ENCODE data around the gene FZD1. TPM values are rescaled to one million over a fixed set of nuclear protein-coding genes. Genes with fewer than 3 reads are reported as not detected.

FZD1 gene
- total and polyA plus RNA-seq, 10 of the 15 experiments (the other 5 are each of a cell fraction or from before 2014, with no cell fraction given) = 0.07 to 0.56 (median 0.18) TPM

GRCh38 chr7:91280185-91280584, 16.0 kb downstream of the FZD1 start:
- no peak overlapping the region for H3K4me3 ChIP-seq
- ChIA-PET CTCF (interaction anchor here (0.6 to 1.5 kb wide), 2 partner anchors 190 to 217 kb away, joined by 4 to 7 read pairs; no protein-coding TSS in a partner anchor), SMC1A (ENCODE audit: uncharacterized antibody, unreplicated experiment) (interaction anchor here (0.7 to 1.6 kb wide), 3 partner anchors 10 to 1178 kb away, joined by 3 to 4 read pairs (median 3); no protein-coding TSS in a partner anchor), POLR2A (no interaction called here), RAD21 (ENCODE audit: unreplicated experiment) (interaction anchor here (1.0 kb wide), 1 partner anchor 572 kb away, joined by 3 read pairs; no protein-coding TSS in a partner anchor)
- intact Hi-C loops (cut with micrococcal nuclease; ENCODE audit: unreplicated experiment) (no loop called here), in situ Hi-C loops (cut with MboI) (no loop called here)
- no peaks in the 10 kb centered on the region for H3K9me3 ChIP-seq (replicated peaks; ENCODE audit: control insufficient read depth, insufficient read depth, low read length)
- H3K27me3 ChIP-seq (replicated peaks in 1 of 2; ENCODE audit: control insufficient read depth in 2 of 2, insufficient read depth in 2 of 2, low read length in 1 of 2) = peaks cover 0 to 1% of the 10 kb centered on the region in 2 experiments; a peak in 1 of 4 replicates
- no TSS peak for BruUV-seq (replicated peaks)
- H3K9ac ChIP-seq (ENCODE audit: control insufficient read depth, insufficient read depth, low read length) = no peak overlapping the region
- ATAC-seq (peak; percentile 81), FAIRE-seq (peak; percentile 31), DNase-seq (ENCODE audit: low read depth, low spot score) (no peak)
- H3K36me3 ChIP-seq (ENCODE audit: control insufficient read depth in 2 of 2, insufficient read depth in 2 of 2, low read length in 1 of 2) = no peaks in the 10 kb centered on the region
- H3K4me2 ChIP-seq (ENCODE audit: control insufficient read depth, insufficient read depth) = no peak overlapping the region
- H3K4me1 ChIP-seq (ENCODE audit: control insufficient read depth, insufficient read depth, low read length) = 0 out of 2 replicates have a peak, but pooled peaks cover 3% of the 10 kb centered on the region
- no peak overlapping the region for H3K27ac ChIP-seq (ENCODE audit: control insufficient read depth, insufficient read depth)
- WGBS (ENCODE audit: insufficient coverage, insufficient replicate concordance, low lambda C conversion rate, missing lambda C conversion rate) = 0% methylated on average over 1 of the region's 1 CpG
- no peaks in the 10 kb centered on the region for H3K79me2 ChIP-seq (ENCODE audit: control insufficient read depth, insufficient read depth, low read length)
- TF ChIP-seq YY1 (IDR thresholded peaks at IDR 0.05; ENCODE audit: low read depth, low read length) = peak; percentile 43; the same call in 1 of the 2 replicates
- TF ChIP-seq NRF1 (conservative IDR thresholded peaks at IDR 0.05; ENCODE audit: low read depth, low read length) = no peak
- TF ChIP-seq CREM (IDR thresholded peaks at IDR 0.05; ENCODE audit: low read depth) = no peak
- H2AFZ ChIP-seq (ENCODE audit: control insufficient read depth, low read depth, low read length) = no peak overlapping the region
- H4K20me1 ChIP-seq (ENCODE audit: control insufficient read depth, insufficient read depth) = no peaks in the 10 kb centered on the region

DNA sequence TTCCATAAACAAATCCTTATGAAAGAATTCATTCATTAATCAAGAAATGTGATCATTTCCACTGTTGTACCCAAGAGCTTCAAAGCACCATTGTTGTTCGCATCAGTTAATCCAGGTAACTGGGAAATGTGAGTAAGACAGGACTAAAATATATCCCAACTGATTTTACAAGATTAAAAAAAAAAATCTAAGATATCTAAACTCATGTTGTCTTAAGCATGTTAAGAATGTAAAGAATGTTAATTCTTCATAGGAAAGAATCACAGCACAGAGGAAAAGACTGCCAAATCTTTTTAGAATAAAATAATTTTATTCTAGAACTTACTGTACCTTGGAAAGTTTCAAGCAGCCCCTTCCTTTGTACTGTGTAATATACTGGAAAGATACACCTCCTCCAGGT, 16.4 kb downstream of the FZD1 start:
- 0 out of 2 replicates have a peak, but pooled peaks cover 3% of the 10 kb centered on the region for H3K4me1 ChIP-seq (ENCODE audit: control insufficient read depth, insufficient read depth, low read length)
- no peaks in the 10 kb centered on the region for H3K36me3 ChIP-seq (ENCODE audit: control insufficient read depth in 2 of 2, insufficient read depth in 2 of 2, low read length in 1 of 2)
- WGBS (ENCODE audit: insufficient coverage, insufficient replicate concordance, low lambda C conversion rate, missing lambda C conversion rate) = 0% methylated on average over 1 of the region's 1 CpG
- H3K27me3 ChIP-seq (replicated peaks in 1 of 2; ENCODE audit: control insufficient read depth in 2 of 2, insufficient read depth in 2 of 2, low read length in 1 of 2) = peaks cover 0 to 1% of the 10 kb centered on the region in 2 experiments; a peak in 1 of 4 replicates
- no TSS peak for BruUV-seq (replicated peaks)
- RAD21 ChIA-PET (ENCODE audit: unreplicated experiment) = interaction anchor here (1.0 kb wide), 1 partner anchor 572 kb away, joined by 3 read pairs; no protein-coding TSS in a partner anchor
- intact Hi-C loops (cut with micrococcal nuclease; ENCODE audit: unreplicated experiment) (no loop called here), in situ Hi-C loops (cut with MboI) (no loop called here)
- H3K9ac ChIP-seq (ENCODE audit: control insufficient read depth, insufficient read depth, low read length) = no peak overlapping the region
- H3K4me3 ChIP-seq = no peak overlapping the region
- H3K27ac ChIP-seq (ENCODE audit: control insufficient read depth, insufficient read depth) = no peak overlapping the region
- ATAC-seq = no peak
- no peaks in the 10 kb centered on the region for H3K79me2 ChIP-seq (ENCODE audit: control insufficient read depth, insufficient read depth, low read length)
- H4K20me1 ChIP-seq (ENCODE audit: control insufficient read depth, insufficient read depth) = no peaks in the 10 kb centered on the region
- FAIRE-seq = no peak
- CTCF ChIA-PET = interaction anchor here (1.5 kb wide), 1 partner anchor 190 kb away, joined by 7 read pairs; no protein-coding TSS in a partner anchor
- POLR2A ChIA-PET = no interaction called here
- H2AFZ ChIP-seq (ENCODE audit: control insufficient read depth, low read depth, low read length) = no peak overlapping the region
- no peaks in the 10 kb centered on the region for H3K9me3 ChIP-seq (replicated peaks; ENCODE audit: control insufficient read depth, insufficient read depth, low read length)
- SMC1A ChIA-PET (ENCODE audit: uncharacterized antibody, unreplicated experiment) = interaction anchor here (1.6 kb wide), 1 partner anchor 43 kb away, joined by 3 read pairs; no protein-coding TSS in a partner anchor
- no peak overlapping the region for H3K4me2 ChIP-seq (ENCODE audit: control insufficient read depth, insufficient read depth)
- DNase-seq (ENCODE audit: low read depth, low spot score) = no peak
- TF ChIP-seq, protein P1, sequence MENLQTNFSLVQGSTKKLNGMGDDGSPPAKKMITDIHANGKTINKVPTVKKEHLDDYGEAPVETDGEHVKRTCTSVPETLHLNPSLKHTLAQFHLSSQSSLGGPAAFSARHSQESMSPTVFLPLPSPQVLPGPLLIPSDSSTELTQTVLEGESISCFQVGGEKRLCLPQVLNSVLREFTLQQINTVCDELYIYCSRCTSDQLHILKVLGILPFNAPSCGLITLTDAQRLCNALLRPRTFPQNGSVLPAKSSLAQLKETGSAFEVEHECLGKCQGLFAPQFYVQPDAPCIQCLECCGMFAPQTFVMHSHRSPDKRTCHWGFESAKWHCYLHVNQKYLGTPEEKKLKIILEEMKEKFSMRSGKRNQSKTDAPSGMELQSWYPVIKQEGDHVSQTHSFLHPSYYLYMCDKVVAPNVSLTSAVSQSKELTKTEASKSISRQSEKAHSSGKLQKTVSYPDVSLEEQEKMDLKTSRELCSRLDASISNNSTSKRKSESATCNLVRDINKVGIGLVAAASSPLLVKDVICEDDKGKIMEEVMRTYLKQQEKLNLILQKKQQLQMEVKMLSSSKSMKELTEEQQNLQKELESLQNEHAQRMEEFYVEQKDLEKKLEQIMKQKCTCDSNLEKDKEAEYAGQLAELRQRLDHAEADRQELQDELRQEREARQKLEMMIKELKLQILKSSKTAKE (IDR thresholded peaks at IDR 0.05; ENCODE audit: low read depth, poor library complexity, severe bottlenecking) = no peak
- TF ChIP-seq CEBPZ (IDR thresholded peaks at IDR 0.05; ENCODE audit: low read depth, low read length) (no peak), POU2F2 (IDR thresholded peaks at IDR 0.05; ENCODE audit: borderline replicate concordance, low read depth, low read length) (no peak), DPF2 (IDR thresholded peaks at IDR 0.05) (no peak), ZZZ3 (IDR thresholded peaks at IDR 0.05; ENCODE audit: control insufficient read depth, insufficient read length, low read depth) (no peak), BCL3 (IDR thresholded peaks at IDR 0.05; ENCODE audit: borderline replicate concordance, insufficient read depth, low read depth, low read length, poor library complexity, severe bottlenecking) (no peak), NRF1 (conservative IDR thresholded peaks at IDR 0.05; ENCODE audit: low read depth, low read length) (no peak)
